SH-SY5Y (cell line): ENCODE results near the gene ISM2.

Experiments
- GATA2 ChIP-seq: IDR thresholded peaks from 2 replicates; pipeline ENCODE4 v1.6.1; 2011; ENCODE audit warnings: mild to moderate bottlenecking, low read depth, low read length
- GATA3 ChIP-seq: IDR thresholded peaks from 2 replicates; pipeline ENCODE4 v1.6.1; 2011; ENCODE audit warnings: low read depth, mild to moderate bottlenecking, low read length, moderate library complexity

GRCh38 chr14:77516126-77516525, 17.5 kb upstream of the ISM2 start:
- TF ChIP-seq GATA2 (no peak), GATA3 (no peak)
